Stimulated activated CD8-positive, alpha-beta memory T cell treated with anti-CD3 and anti-CD28 coated beads, Interleukin-7, amount 100 ng/mL, for 24 hours (primary cell): Measurements from ENCODE around the gene ALDOC.

Experiments used
- DNase-seq: peaks from one replicate; pipeline ENCODE4 v3.0.0-alpha.2; 2020; ENCODE audit warnings: low read depth

ALDOC gene

GRCh38 chr17:28532050-28532960, 44.4 kb downstream of the ALDOC start:
- DNase-seq, result no peak

DNA sequence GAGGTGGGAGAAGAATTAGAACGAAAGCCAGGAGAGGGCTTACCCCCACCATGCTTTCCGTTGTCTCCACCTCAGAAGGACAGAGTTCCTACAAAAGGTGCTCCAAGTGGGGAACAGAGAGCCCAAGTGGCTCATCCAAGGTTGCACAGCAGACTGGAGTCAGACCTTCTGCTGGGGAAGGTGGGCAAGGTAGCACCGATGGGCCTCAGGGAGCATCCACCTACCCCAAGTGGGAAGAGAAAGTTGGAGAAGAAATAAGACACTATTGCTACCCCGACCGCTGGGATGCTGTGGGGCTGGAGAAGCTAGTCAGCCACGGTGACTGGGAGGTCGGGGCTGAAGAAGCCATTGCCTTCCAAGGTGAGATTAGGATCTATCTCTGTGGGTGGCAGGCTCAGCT, 45.8 kb downstream of the ALDOC start:
- DNase-seq, result no peak

- no peak for DNase-seq
These were observed 46.4 kb downstream of the ALDOC start for GRCh38 chr17:28530250-28530649.

- DNase-seq, result no peak
These were observed 47.7 kb downstream of the ALDOC start for GRCh38 chr17:28529013-28529400.

- no peak for DNase-seq
These were observed 48.2 kb downstream of the ALDOC start for GRCh38 chr17:28528327-28529012.

DNA sequence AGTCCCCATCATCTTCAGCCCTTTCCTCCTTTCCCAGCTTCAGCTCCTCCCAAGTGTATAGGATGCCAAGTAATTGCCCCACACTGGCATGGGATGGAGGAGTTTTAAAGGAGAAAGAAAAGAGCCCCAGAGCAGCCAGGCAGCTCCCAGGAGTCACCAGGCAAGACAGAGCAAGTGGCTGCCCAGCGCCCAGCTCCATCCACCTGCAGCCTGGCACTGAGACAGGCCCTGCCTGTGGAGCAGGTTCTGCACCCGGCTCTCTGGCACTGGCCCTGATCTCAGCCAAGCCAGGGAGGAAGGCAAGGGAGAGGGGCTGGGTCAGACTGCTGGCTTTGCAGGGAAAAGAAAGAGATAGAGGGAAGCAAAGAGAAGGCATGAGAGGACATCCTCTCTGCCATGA, 48.8 kb downstream of the ALDOC start:
- no peak for DNase-seq

DNA sequence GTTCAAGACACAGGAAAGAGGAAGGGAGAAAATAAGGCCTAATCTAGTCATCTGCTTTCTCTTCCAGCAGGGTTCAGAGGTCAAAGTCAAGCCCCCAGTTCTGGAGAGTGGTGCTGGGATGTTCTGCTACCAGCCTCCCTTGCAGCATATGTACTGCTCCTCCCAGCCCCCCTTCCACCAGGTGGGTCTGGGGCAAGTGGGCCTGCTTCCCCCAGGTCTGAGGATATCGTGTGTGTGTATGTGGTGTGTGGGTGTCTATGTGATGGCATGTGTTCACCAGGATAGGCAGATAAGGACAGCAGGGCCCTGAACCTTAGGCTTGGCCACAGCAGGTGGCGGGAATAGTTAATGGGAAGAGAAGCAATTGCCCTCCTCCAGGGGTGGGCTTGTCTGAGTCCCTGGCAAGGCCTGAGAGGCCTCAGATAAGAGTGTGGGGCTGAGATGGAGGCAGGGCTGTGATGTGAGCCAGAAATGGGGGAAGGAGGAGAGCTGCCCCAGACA, 49.5 kb downstream of the ALDOC start:
- no peak for DNase-seq

GRCh38 chr17:28526381-28526780, 50.3 kb downstream of the ALDOC start:
- DNase-seq, result no peak

- no peak for DNase-seq
These were observed 51.9 kb downstream of the ALDOC start for GRCh38 chr17:28524476-28525424.

- DNase-seq, result no peak
These were observed 52.8 kb downstream of the ALDOC start for GRCh38 chr17:28523876-28524275.

- DNase-seq, result no peak
These were observed 53.5 kb downstream of the ALDOC start for GRCh38 chr17:28523186-28523585.
